MCF 10A (cell line): ENCODE data around the gene RIC8A. TPM values are rescaled to one million over a fixed set of nuclear protein-coding genes. Genes with fewer than 3 reads are reported as not detected.
A peak's percentile ranks its signal among the peaks of the same experiment; 100 is the strongest.

Experiments used
- BruUV-seq: library from RNA; stranded (reverse); fragments of 400-500 nt; replicated peaks from 2 replicates; lab custom pipeline; 2021; lab: Mats Ljungman, UMichigan
- CTCF ChIA-PET: fragments of 300-600 bp; sonication (Branson Sonifier 250); formaldehyde crosslinking; extraction: SDS; loops from one replicate; lab custom pipeline; 2021; ENCODE audit warnings: antibody characterized with exemption, inconsistent platforms; lab: Yijun Ruan, JAX
- POLR2A ChIA-PET: fragments of 300-600, 350-650 bp; sonication (Branson Sonifier 250); formaldehyde crosslinking; extraction: SDS; loops from one replicate; lab custom pipeline; 2020; ENCODE audit warnings: antibody characterized with exemption, inconsistent platforms; lab: Yijun Ruan, JAX
- DNase-seq: peaks from one replicate; pipeline ENCODE4 v3.0.0-alpha.2; 2018; ENCODE audit not compliant: unreplicated experiment
- H3K27ac Mint-ChIP-seq: one replicate; pipeline ENCODE4 v1.8.0; 2022; ENCODE audit warnings: mild to moderate bottlenecking, low read depth, mixed read lengths; ENCODE audit not compliant: unreplicated experiment
- H3K27me3 Mint-ChIP-seq: one replicate; pipeline ENCODE4 v1.8.0; 2022; ENCODE audit warnings: mixed read lengths; ENCODE audit not compliant: insufficient read depth, unreplicated experiment
- H3K36me3 Mint-ChIP-seq: one replicate; pipeline ENCODE4 v1.8.0; 2022; ENCODE audit warnings: mild to moderate bottlenecking, moderate library complexity, mixed read lengths; ENCODE audit not compliant: insufficient read depth, unreplicated experiment
- H3K4me1 Mint-ChIP-seq: one replicate; pipeline ENCODE4 v1.8.0; 2022; ENCODE audit warnings: mixed read lengths; ENCODE audit not compliant: insufficient read depth, unreplicated experiment
- H3K4me3 Mint-ChIP-seq: one replicate; pipeline ENCODE4 v1.8.0; 2022; ENCODE audit warnings: mild to moderate bottlenecking, moderate library complexity, mixed read lengths; ENCODE audit not compliant: unreplicated experiment
- H3K9me3 Mint-ChIP-seq: one replicate; pipeline ENCODE4 v1.8.0; 2022; ENCODE audit warnings: mixed read lengths; ENCODE audit not compliant: unreplicated experiment
- intact Hi-C: fragments of 100-400 bp; cut with micrococcal nuclease; formaldehyde crosslinking; loops from 2 replicates; pipeline ENCODE4 v1.14.1; 2022
- total RNA-seq: library from RNA; stranded (reverse); gene quantifications from 2 replicates; pipeline ENCODE4 v1.2.3, GENCODE V29; 2022
- TF ChIP-seq, protein P1 (sequence below): fragments of 200-600 bp; IDR thresholded peaks from one replicate; pipeline ENCODE4 v1.8.0; 2022; ENCODE audit warnings: antibody characterized with exemption, mild to moderate bottlenecking; ENCODE audit not compliant: unreplicated experiment

Gene RIC8A
- total RNA-seq, 1 experiment from 2014 or later, result 93.3 TPM

DNA sequence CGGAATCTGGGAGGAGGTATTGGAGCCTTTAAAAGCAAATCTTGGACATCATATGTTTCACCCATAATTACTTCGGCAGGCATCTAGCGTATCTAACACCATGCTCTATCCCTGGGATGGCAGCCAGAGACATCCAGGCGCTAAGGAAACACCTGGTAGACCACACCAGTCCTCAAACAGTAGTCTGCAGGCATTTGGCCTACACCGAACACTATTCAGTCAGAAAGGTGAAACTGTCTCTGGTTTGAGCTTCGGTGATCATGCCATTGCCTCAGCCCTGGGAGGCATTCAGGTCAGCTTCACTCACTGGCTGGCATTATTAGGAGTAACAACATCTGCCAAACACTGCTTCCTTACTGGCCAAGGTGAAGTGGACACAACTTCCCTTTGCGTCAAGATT is 16.9 kb downstream of the RIC8A start:
- no TSS peak for BruUV-seq
- TF ChIP-seq, protein P1, sequence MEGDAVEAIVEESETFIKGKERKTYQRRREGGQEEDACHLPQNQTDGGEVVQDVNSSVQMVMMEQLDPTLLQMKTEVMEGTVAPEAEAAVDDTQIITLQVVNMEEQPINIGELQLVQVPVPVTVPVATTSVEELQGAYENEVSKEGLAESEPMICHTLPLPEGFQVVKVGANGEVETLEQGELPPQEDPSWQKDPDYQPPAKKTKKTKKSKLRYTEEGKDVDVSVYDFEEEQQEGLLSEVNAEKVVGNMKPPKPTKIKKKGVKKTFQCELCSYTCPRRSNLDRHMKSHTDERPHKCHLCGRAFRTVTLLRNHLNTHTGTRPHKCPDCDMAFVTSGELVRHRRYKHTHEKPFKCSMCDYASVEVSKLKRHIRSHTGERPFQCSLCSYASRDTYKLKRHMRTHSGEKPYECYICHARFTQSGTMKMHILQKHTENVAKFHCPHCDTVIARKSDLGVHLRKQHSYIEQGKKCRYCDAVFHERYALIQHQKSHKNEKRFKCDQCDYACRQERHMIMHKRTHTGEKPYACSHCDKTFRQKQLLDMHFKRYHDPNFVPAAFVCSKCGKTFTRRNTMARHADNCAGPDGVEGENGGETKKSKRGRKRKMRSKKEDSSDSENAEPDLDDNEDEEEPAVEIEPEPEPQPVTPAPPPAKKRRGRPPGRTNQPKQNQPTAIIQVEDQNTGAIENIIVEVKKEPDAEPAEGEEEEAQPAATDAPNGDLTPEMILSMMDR, result no peak
- no peak for DNase-seq
- Mint-ChIP-seq H3K4me1 (peaks cover 9% of the 10 kb centered on the region), H3K4me3 (no peak overlapping the region), H3K27me3 (no peaks in the 10 kb centered on the region), H3K27ac (no peak overlapping the region), H3K9me3 (no peaks in the 10 kb centered on the region), H3K36me3 (peaks cover 34% of the 10 kb centered on the region)
- CTCF ChIA-PET, result interaction anchor here (0.7 to 1.0 kb wide), 2 partner anchors 17 to 27 kb away, joined by 3 to 4 read pairs; partner anchors contain the start of gene BET1L
- intact Hi-C loops, result no loop called here
- POLR2A ChIA-PET, result interaction anchor here (0.9 to 2.3 kb wide), 2 partner anchors 8 to 17 kb away, joined by 3 to 12 read pairs; partner anchors contain the start of genes BET1L and RIC8A

DNA sequence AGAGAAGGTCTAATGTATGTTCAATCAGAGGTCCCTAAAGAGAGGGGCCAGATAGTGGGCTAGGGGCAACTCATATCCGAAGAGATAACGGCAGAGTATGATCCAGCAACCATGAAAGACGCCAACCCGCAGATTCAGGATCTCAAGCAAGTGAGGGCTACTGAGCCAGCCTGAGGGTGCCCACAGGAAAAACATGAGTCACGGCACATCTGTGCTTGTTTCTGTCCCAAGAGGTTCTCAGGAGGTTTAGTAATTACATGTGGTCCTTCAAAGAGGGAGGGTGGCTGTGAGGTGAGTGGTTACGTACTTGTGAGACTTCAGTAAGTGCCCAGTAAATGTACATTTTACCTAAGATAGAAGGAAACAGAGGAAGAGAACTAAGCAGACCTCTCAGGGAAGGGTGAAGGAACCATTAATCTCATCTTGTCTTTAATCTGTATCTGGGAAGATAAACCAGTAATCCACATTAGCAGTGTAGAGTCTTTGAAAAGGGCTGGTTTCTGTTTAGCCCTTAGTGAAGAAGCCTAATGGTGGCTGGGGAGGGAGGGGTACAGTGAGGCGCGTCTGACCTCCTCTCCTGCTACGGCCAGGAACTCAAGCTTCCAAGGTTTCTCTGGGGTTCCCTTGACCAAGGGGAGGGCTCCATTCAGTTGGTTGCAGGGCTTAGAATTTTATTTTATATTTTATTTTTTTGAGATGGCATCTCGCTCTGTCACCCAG is 18.4 kb downstream of the RIC8A start:
- ChIA-PET POLR2A (interaction anchor here (0.8 to 1.6 kb wide), 3 partner anchors 9 to 133 kb away, joined by 3 to 4 read pairs (median 4); no protein-coding TSS in a partner anchor), CTCF (no interaction called here)
- TF ChIP-seq, protein P1, result no peak

DNA sequence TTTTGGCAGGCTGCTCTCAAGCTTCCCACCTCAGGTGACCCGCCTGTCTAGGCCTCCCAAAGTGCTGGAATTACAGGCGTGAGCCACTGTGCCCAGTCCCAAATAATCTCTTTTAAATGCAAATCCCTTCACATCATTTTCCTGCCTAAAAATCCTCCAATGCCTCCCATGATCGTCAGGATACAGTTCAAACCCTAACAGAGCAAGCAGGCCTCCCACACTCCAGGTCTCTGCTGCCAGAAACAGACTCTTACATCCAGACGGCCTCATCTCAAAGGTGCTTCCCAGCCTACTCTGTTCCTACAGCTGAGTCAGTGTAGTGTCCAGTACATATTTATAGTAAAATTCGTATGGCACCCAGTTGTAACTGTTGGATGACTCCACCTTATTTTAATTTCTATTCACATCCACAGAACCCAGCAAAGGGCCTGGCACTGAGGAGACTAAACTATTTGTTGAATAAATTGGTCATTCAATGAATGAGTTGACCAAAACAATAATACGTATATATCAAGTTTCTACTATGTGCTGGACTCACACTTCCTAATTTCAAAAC is 20.4 kb downstream of the RIC8A start:
- Mint-ChIP-seq H3K27me3 (no peaks in the 10 kb centered on the region), H3K36me3 (peaks cover 48% of the 10 kb centered on the region), H3K4me3 (no peak overlapping the region), H3K27ac (no peak overlapping the region), H3K9me3 (no peaks in the 10 kb centered on the region), H3K4me1 (peaks cover 12% of the 10 kb centered on the region)
- no peak for DNase-seq
- TF ChIP-seq, protein P1, result no peak
- intact Hi-C loops, result no loop called here
- POLR2A ChIA-PET, result interaction anchor here (0.6 to 2.4 kb wide), 5 partner anchors 9 to 277 kb away, joined by 3 to 23 read pairs (median 3); partner anchors contain the start of genes BET1L, PSMD13, RIC8A and SIRT3
- BruUV-seq, result no TSS peak
- CTCF ChIA-PET, result interaction anchor here (1.4 to 1.5 kb wide), 2 partner anchors 23 to 134 kb away, joined by 3 to 5 read pairs; no protein-coding TSS in a partner anchor

More for the DNA sequence above, 18.4 kb downstream of the RIC8A start:
- Mint-ChIP-seq H3K36me3 (peaks cover 42% of the 10 kb centered on the region), H3K4me1 (peaks cover 9% of the 10 kb centered on the region), H3K27ac (peak overlapping the region; percentile 69), H3K27me3 (no peaks in the 10 kb centered on the region), H3K9me3 (no peaks in the 10 kb centered on the region), H3K4me3 (no peak overlapping the region)
- BruUV-seq, result no TSS peak
- intact Hi-C loops, result no loop called here
- DNase-seq, result peak; percentile 73

DNA sequence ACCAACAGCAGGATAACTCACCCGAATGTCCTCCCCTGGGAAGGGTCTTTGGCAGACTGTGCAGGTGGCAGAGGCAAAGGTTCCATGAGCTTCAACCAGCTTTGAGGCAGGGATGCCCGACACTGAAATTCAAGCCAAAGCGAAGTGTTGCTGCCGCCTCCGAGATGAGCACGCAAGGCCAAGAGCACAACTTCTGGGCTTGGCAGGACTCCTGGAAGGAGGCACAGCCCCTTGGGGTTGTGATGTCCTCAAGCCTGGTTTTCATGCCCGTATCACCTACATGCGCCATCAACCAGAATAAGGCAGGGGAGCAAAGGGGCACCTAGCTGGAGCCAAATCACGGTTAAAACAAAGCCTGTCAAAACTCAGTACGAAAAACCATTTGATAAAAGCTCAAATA is 22.9 kb downstream of the RIC8A start:
- ChIA-PET POLR2A (interaction anchor here (2.4 kb wide), 1 partner anchor 22 kb away, joined by 23 read pairs; the partner anchor contains the start of genes BET1L and RIC8A), CTCF (interaction anchor here (1.2 kb wide), 1 partner anchor 18 kb away, joined by 6 read pairs; no protein-coding TSS in a partner anchor)
- no peak overlapping the region for H3K4me3 Mint-ChIP-seq
- BruUV-seq, result no TSS peak
- H3K27me3 Mint-ChIP-seq, result no peaks in the 10 kb centered on the region
- no peak overlapping the region for H3K27ac Mint-ChIP-seq
- peaks cover 50% of the 10 kb centered on the region for H3K36me3 Mint-ChIP-seq
- no peak for DNase-seq
- H3K4me1 Mint-ChIP-seq, result peaks cover 26% of the 10 kb centered on the region
- intact Hi-C loops, result no loop called here
- TF ChIP-seq, protein P1, result no peak
- no peaks in the 10 kb centered on the region for H3K9me3 Mint-ChIP-seq
